HPDE6-E6E7 (cell line): ENCODE results near the gene ATXN1L.
"Not testable (repeated sequence)": the region's sequence is repeated elsewhere in the genome, so short reads cannot be mapped to it uniquely, and the experiment has no call there.

Experiments
- DNase-seq: peaks from one replicate; pipeline ENCODE4 v3.0.0; 2011; ENCODE audit warnings: missing footprints; ENCODE audit errors: extremely low spot score

ATXN1L gene

DNA sequence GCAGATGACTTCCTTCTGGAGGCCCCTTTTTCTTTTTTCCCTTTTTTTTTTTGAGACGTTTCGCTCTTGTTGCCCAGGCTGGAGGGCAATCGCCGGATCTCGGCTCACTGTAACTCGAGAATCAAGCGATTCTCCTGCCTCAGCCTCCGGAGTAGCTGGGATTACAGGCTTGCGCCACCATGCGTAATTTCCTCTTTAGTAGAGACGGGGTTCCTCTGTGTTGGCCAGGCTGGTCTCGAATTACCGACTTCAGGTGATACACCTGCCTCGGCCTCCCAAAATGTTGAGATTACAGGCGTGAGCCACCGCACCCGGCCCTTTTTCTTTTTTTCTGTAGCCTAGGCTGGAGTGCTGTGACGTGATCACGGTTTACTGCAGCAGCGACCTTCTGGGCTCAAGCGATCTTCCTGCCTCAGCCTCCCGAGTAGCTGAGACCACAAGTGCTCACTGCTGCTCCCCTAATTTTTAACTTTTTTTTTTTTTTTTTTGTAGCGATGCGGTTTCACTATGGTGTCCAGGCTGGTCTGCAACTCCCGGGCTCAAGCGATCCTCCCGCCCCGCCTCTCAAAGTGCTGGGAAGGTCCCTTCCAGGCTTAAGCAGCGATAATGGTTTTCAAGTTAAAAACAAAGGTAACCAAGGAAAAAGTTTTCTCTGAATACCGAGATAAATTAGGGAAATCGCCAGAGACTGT is 48.6 kb downstream of the ATXN1L start:
- no peak for DNase-seq

DNA sequence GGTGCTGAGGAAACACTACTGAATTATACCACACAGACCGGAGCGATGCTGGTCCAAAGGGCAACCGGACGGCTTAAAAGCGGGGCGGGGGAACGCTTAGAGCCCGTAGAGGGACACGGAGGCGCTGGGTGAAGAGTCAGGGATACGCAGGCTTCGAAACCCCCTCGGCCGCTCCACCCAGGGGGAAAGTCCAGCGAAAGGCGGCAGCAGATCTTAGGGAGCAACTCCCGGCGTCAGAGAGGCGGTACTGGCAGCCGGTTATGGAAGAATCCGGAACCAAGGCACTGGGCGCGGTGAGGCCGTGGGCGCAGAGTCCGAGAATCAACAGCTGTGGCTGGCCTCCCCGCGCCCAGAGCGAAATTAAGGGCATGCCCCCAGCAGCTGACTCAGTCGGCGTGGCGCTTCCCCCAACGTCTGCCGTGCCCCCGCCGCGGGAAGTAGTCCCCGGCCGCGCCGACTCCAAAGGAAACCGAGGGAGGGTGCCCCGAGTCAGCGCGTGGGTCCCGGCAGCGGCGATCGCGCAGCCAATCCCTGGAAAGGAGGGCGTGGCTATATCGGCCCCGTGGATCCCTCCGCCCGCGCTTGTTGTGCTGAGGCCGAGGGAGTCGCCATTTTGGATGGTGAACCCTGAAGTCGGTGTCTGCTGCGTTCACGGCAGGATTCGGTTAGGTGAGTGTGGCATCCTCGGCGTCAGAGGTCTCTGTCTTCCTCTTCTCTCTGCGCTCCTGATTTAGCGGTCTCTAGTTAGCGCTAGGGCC is 49.3 kb downstream of the ATXN1L start, which contains the start of gene IST1:
IST1 (plus strand) TSS at position 611 of the 758 bp plus-strand sequence. CDS start 20,110 bp downstream, outside the sequence.
- peak; percentile 100 for DNase-seq

DNA sequence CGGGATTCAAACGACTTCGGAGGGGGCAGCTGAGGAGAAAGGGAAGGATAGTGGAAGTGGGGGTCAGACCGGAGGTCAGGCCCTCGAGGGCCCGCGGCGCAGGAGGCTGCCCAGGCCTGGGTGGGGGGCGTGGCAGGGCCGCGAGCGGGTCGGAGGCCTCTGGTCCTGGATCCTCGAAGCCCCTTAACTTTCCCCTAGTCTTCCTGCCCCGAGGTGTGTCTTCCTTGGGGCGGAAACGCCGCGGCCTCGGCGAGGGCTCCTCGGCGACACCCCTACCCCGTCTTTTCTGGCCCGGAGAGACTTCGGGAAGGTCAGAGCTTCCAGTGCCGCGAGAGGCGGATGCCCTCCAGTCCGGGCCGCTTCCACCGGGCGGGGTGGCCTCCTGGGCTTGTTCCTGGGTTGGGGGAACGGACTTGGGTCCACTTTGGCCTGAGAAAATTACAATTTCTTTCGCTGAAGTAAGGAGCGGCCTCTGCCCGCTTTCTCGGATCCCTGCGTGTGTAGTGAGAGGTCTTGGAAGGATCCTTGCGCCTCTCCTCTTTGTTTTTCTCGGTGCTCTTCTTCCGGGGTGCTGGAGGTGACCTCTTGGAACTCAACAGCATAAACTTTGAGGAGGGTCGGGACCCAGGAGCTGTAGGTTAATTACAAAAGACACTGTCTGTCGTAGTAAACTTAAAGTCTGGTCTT is 50.0 kb downstream of the ATXN1L start:
- peak; percentile 49 for DNase-seq

- no peak for DNase-seq
Measured at GRCh38 chr16:71896764-71897368, 51.1 kb downstream of the ATXN1L start.

DNA sequence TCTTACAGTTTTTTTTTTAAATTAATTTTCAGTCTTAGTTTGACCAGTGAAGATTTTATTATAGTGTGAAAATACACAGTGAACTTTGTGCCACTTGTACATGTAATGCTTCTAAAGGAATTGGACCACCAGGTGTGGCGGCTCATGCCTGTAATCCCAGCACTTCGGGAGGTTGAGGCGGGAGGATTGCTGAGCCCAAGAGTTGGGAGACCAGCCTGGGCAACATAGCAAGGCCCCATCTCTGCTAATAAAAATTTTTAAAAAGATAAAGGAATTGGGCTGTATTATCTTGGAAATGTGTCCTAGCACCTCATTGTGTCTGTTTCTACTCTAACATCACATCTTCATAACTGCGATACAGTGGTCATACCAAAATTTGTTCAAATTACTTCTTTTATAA is 53.4 kb downstream of the ATXN1L start:
- DNase-seq, result no peak

DNA sequence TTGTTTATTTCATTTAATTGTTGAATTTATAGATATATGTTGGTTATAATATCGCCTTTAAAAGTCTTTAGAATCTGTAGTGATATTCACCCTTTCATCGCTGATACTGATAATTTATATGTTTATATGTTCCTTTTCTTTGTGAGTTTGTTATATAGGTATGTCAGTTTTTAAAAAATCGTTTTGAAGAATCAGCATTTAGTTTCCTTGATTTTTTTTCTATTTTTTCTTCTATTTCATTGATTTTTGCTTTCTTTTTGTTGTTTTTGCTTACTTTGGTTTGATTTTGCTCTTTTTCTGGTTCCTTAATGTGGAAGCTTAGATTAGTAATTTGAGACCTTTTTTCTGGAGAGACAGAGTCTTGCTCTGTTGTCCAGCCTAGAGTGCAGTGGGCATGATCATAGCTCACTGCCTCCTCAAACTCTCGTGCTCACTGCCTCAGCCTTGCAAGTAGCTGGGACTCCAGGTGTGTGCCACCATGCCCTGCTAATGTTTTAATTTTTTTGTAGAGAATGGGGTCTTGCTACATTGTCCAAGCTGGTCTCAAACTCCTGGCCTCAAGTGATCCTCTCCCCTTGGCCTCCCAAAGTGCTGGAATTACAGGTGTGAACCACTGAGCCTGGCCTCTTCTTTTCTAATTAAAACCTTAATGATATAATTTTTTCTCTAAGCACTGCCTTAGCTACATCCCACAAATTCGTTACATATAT is 57.0 kb downstream of the ATXN1L start:
- DNase-seq, result no peak

- no peak for DNase-seq
Measured at GRCh38 chr16:71903608-71904007, 57.8 kb downstream of the ATXN1L start.

- no peak for DNase-seq
Measured at GRCh38 chr16:71904239-71904638, 58.5 kb downstream of the ATXN1L start.

GRCh38 chr16:71905765-71906164 is 60.0 kb downstream of the ATXN1L start:
- not testable (repeated sequence) for DNase-seq
